ENCODE results near the gene LEFTY1. TPM values are rescaled to one million over a fixed set of nuclear protein-coding genes. Genes with fewer than 3 reads are reported as not detected.

LEFTY1 gene
- total RNA-seq, 1 experiment from 2014 or later = 0.64 TPM

DNA sequence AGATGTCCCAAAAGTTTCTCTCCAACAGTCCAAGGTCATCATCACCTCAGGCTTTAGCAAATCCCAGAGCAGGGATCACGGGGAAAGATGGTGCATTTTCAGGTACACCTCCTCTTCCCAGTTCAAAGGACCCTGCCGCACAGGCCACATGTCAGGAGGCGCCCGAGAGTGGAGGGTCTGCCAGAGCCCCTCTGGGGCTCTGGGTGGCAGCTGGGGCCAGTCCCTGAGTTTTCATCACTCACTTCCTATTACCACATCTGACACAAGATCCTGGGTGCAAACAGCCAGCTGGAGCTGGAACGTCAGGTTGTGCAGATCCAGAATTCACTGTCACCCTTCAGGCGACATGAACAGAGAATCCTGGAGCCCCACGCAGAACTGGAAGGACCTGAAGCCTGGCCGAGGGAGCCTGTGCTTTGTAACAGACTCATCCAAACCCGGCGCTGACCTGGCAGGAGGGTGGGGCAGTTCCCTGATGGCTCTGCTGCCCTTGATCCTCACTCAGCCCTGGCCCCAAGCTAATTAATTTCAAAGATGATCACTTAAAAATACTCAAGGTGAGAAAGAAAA, 15.6 kb downstream of the LEFTY1 start:
- TF ChIP-seq EGR1 (IDR thresholded peaks at IDR 0.05; ENCODE audit: low read depth) (no peak), POLR2A (IDR thresholded peaks at IDR 0.05; ENCODE audit: borderline replicate concordance, extremely low read depth, insufficient read depth, insufficient read length) (no peak), EZH2phosphoT487 (IDR thresholded peaks at IDR 0.05; ENCODE audit: borderline replicate concordance) (no peak)
- TF ChIP-seq, protein P1, sequence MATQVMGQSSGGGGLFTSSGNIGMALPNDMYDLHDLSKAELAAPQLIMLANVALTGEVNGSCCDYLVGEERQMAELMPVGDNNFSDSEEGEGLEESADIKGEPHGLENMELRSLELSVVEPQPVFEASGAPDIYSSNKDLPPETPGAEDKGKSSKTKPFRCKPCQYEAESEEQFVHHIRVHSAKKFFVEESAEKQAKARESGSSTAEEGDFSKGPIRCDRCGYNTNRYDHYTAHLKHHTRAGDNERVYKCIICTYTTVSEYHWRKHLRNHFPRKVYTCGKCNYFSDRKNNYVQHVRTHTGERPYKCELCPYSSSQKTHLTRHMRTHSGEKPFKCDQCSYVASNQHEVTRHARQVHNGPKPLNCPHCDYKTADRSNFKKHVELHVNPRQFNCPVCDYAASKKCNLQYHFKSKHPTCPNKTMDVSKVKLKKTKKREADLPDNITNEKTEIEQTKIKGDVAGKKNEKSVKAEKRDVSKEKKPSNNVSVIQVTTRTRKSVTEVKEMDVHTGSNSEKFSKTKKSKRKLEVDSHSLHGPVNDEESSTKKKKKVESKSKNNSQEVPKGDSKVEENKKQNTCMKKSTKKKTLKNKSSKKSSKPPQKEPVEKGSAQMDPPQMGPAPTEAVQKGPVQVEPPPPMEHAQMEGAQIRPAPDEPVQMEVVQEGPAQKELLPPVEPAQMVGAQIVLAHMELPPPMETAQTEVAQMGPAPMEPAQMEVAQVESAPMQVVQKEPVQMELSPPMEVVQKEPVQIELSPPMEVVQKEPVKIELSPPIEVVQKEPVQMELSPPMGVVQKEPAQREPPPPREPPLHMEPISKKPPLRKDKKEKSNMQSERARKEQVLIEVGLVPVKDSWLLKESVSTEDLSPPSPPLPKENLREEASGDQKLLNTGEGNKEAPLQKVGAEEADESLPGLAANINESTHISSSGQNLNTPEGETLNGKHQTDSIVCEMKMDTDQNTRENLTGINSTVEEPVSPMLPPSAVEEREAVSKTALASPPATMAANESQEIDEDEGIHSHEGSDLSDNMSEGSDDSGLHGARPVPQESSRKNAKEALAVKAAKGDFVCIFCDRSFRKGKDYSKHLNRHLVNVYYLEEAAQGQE (IDR thresholded peaks at IDR 0.05; ENCODE audit: low read depth) = no peak
- Histone ChIP-seq H3K4me2 (ENCODE audit: low read length) (no peak overlapping the region), H3K9me3 (ENCODE audit: control insufficient read depth in 1 of 2, insufficient read depth in 1 of 2, low read depth in 1 of 2, low read length in 2 of 2) (no peaks in the 10 kb centered on the region), H3K9ac (ENCODE audit: low read length) (no peak overlapping the region), H3K4me1 (ENCODE audit: control insufficient read depth in 1 of 2, insufficient read depth in 2 of 2, low read length in 2 of 2) (peaks cover 59 to 74% of the 10 kb centered on the region in 2 experiments), H3K27me3 (ENCODE audit: insufficient read depth, low read length) (no peaks in the 10 kb centered on the region), H2AFZ (ENCODE audit: low read depth, low read length, poor library complexity, severe bottlenecking) (no peak overlapping the region), H4K20me1 (ENCODE audit: insufficient read depth) (no peaks in the 10 kb centered on the region), H3K9me2 (ENCODE audit: insufficient read depth) (no peaks in the 10 kb centered on the region), H3K27ac (ENCODE audit: low read depth, low read length) (no peak overlapping the region), H3K4me3 (replicated peaks in 1 of 2; ENCODE audit: low read depth in 1 of 2, low read length in 2 of 2) (no peak overlapping the region), H3K36me3 (ENCODE audit: control insufficient read depth in 1 of 2, insufficient read depth in 2 of 2, low read length in 2 of 2) (peaks cover 3 to 18% of the 10 kb centered on the region in 2 experiments; a peak in 2 of 4 replicates), H3K79me2 (ENCODE audit: insufficient read depth, low read length) (no peaks in the 10 kb centered on the region)
- RAD21 ChIA-PET (ENCODE audit: low non-redundant PET in 1 of 2, low total read pairs in 2 of 2, uncharacterized antibody in 2 of 2, unreplicated experiment in 2 of 2) = no interaction called here
- ATAC-seq = no peak
- intact Hi-C loops (cut with micrococcal nuclease) = no loop called here
- CTCF ChIA-PET = no interaction called here
- no peak for DNase-seq (ENCODE audit: low read depth, low spot score)
- POLR2A ChIA-PET = no interaction called here
- BruUV-seq (replicated peaks) = no TSS peak

DNA sequence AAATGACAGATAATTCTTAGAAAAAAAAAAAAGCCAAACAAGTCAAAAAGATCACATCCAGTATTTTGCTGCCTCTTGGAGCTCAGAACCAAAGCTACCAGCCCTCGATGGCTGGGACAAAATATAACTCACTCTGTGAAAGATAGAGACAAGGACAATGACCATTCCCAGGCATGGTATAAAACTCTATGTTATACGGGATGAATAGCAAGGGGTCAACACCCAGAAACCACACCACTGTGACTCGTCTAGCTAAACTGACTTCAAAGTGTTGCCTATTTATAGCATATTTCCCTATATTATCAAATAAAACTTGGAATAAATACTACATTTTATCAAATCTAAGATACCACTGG, 16.9 kb downstream of the LEFTY1 start:
- no peaks in the 10 kb centered on the region for H3K27me3 ChIP-seq (ENCODE audit: insufficient read depth, low read length)
- intact Hi-C loops (cut with micrococcal nuclease) = no loop called here
- no TSS peak for BruUV-seq (replicated peaks)
- peaks cover 3 to 18% of the 10 kb centered on the region in 2 experiments; a peak in 2 of 4 replicates for H3K36me3 ChIP-seq (ENCODE audit: control insufficient read depth in 1 of 2, insufficient read depth in 2 of 2, low read length in 2 of 2)
- no peaks in the 10 kb centered on the region for H4K20me1 ChIP-seq (ENCODE audit: insufficient read depth)
- peaks cover 46 to 61% of the 10 kb centered on the region in 2 experiments for H3K4me1 ChIP-seq (ENCODE audit: control insufficient read depth in 1 of 2, insufficient read depth in 2 of 2, low read length in 2 of 2)
- H3K79me2 ChIP-seq (ENCODE audit: insufficient read depth, low read length) = no peaks in the 10 kb centered on the region
- ChIA-PET POLR2A (no interaction called here), CTCF (no interaction called here), RAD21 (ENCODE audit: low non-redundant PET in 1 of 2, low total read pairs in 2 of 2, uncharacterized antibody in 2 of 2, unreplicated experiment in 2 of 2) (no interaction called here)
- no peak for TF ChIP-seq ZNF274 (IDR thresholded peaks at IDR 0.05; ENCODE audit: low read depth, low read length)
- no peak for TF ChIP-seq ZFX (IDR thresholded peaks at IDR 0.05)
- 0 out of 2 replicates have a peak, but pooled peaks have one; percentile 26 for TF ChIP-seq SP1 (IDR thresholded peaks at IDR 0.05; ENCODE audit: low read depth)
- ATAC-seq (no peak), DNase-seq (ENCODE audit: low read depth, low spot score) (no peak)
- H3K9me3 ChIP-seq (ENCODE audit: control insufficient read depth in 1 of 2, insufficient read depth in 1 of 2, low read depth in 1 of 2, low read length in 2 of 2) = no peaks in the 10 kb centered on the region
- peak overlapping the region; percentile 48 for H3K4me2 ChIP-seq (ENCODE audit: low read length)
- 0 out of 2 replicates have a peak overlapping the region, but pooled peaks have one; percentile 8 for H3K9ac ChIP-seq (ENCODE audit: low read length)
- H2AFZ ChIP-seq (ENCODE audit: low read depth, low read length, poor library complexity, severe bottlenecking) = no peak overlapping the region
- no peaks in the 10 kb centered on the region for H3K9me2 ChIP-seq (ENCODE audit: insufficient read depth)
- no peak overlapping the region for H3K4me3 ChIP-seq (replicated peaks in 1 of 2; ENCODE audit: low read depth in 1 of 2, low read length in 2 of 2)
- no peak overlapping the region for H3K27ac ChIP-seq (ENCODE audit: low read depth, low read length)

Measured in HCT116 (cell line).